ENCODE results near the gene MBD4. TPM values are rescaled to one million over a fixed set of nuclear protein-coding genes. Genes with fewer than 3 reads are reported as not detected.
"Not testable (repeated sequence)": the region's sequence is repeated elsewhere in the genome, so short reads cannot be mapped to it uniquely, and the experiment has no call there.

Gene MBD4
- total RNA-seq, 2 donors from 2014 or later: 23.0 to 32.5 TPM

DNA sequence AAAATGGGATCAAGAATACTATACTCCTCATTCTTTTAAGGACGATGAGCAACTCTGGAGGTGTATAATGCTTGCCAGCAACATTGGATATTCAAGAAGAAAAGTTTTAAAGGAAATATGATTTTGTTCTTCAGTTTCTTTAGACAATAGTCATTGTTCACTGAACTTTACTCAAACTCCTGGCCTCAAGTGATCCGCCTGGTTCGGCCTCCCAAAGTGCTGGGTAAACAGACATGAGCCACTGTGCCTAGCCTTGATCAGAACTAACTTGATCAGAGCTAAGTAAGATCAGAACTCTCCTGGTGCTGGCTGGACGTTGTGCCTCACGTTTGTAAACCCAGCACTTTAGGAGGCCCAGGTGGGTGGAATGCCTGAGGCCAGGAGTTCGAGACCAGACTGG lies 23.9 kb downstream of the MBD4 start:
- ATAC-seq (ENCODE audit: insufficient number of reproducible peaks, low FRiP score, low read depth): no peak
- TF ChIP-seq, protein P1, sequence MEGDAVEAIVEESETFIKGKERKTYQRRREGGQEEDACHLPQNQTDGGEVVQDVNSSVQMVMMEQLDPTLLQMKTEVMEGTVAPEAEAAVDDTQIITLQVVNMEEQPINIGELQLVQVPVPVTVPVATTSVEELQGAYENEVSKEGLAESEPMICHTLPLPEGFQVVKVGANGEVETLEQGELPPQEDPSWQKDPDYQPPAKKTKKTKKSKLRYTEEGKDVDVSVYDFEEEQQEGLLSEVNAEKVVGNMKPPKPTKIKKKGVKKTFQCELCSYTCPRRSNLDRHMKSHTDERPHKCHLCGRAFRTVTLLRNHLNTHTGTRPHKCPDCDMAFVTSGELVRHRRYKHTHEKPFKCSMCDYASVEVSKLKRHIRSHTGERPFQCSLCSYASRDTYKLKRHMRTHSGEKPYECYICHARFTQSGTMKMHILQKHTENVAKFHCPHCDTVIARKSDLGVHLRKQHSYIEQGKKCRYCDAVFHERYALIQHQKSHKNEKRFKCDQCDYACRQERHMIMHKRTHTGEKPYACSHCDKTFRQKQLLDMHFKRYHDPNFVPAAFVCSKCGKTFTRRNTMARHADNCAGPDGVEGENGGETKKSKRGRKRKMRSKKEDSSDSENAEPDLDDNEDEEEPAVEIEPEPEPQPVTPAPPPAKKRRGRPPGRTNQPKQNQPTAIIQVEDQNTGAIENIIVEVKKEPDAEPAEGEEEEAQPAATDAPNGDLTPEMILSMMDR (IDR thresholded peaks at IDR 0.05): no peak
- no peak overlapping the region for H3K4me3 ChIP-seq
- no peak for DNase-seq (ENCODE audit: low spot score)
- H3K36me3 ChIP-seq: no peaks in the 10 kb centered on the region
- no peaks in the 10 kb centered on the region for H3K27me3 ChIP-seq (replicated peaks; ENCODE audit: insufficient read depth)
- H3K9me3 ChIP-seq: no peaks in the 10 kb centered on the region
- no peaks in the 10 kb centered on the region for H3K4me1 ChIP-seq (ENCODE audit: control insufficient read depth in 1 of 2, low read depth in 2 of 2)
- no peak overlapping the region for H3K27ac ChIP-seq

DNA sequence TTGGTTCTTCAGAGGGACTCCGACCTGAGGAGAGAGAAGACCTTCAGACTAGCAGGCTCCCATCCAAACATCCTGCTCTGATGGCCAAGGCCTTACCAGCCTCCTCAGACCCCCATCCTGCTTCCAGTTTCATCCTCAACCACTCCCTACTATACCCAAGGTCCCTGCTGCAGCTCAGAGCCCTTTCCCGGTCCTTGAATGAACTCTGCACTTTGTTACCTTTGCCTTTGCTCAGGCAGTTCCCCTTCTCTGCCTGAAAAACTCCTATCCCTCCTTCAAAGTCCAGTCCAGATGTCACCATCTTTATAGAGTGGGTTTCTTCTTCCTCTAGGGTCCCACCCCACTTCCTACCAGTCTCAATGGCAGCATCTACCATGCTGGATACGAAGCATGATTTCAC lies 24.4 kb downstream of the MBD4 start:
- ATAC-seq (ENCODE audit: insufficient number of reproducible peaks, low FRiP score, low read depth): no peak
- TF ChIP-seq, protein P1 (IDR thresholded peaks at IDR 0.05): no peak

DNA sequence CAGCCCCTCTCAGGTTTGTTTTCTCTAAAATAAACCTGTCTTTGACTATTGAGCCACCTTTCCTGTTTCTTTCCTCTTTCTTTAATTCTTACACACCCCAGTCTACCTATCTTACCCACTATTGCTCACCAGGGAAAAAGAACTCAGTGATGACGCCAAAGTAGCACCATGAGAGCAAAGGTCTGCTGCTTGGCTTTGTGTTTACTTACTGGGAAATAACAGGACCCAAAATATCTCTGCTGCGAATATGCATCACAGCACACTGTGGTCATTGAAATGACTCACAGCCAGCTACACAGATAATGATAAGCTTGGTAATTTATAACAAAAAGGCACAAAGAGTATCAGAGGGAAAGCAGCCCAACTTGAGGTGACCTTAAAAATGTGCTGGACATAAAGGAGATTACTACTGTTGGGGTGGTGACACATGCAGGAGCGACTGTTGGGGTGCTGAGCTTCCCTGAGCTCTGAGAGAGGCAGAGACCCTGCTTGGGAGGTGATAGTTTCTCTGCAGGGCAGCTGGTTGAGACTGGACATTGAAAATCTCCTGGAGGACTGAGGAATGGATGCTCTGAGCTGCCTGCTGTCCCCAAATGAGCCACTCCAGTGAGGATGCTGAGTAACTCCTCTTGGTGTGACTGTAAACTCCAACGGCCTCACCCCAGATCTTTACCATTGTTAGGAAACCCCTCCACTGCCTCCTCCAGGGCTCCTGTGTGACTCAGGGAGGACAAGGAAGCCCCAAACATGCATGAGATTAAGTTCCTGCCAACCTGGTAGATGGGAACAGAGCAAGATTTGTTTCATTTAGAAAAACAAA lies 25.9 kb downstream of the MBD4 start:
- ATAC-seq (ENCODE audit: insufficient number of reproducible peaks, low FRiP score, low read depth) (no peak), DNase-seq (ENCODE audit: low spot score) (no peak)
- H3K27me3 ChIP-seq (replicated peaks; ENCODE audit: insufficient read depth): no peaks in the 10 kb centered on the region
- H3K9me3 ChIP-seq: no peaks in the 10 kb centered on the region
- H3K36me3 ChIP-seq: no peaks in the 10 kb centered on the region
- TF ChIP-seq, protein P1 (IDR thresholded peaks at IDR 0.05): no peak
- no peaks in the 10 kb centered on the region for H3K4me1 ChIP-seq (ENCODE audit: control insufficient read depth in 1 of 2, low read depth in 2 of 2)
- no peak overlapping the region for H3K27ac ChIP-seq
- no peak overlapping the region for H3K4me3 ChIP-seq

More for the DNA sequence above, 24.4 kb downstream of the MBD4 start:
- DNase-seq (ENCODE audit: low spot score): no peak
- Histone ChIP-seq H3K9me3 (no peaks in the 10 kb centered on the region), H3K4me3 (no peak overlapping the region), H3K27ac (no peak overlapping the region), H3K27me3 (replicated peaks; ENCODE audit: insufficient read depth) (no peaks in the 10 kb centered on the region), H3K36me3 (no peaks in the 10 kb centered on the region), H3K4me1 (ENCODE audit: control insufficient read depth in 1 of 2, low read depth in 2 of 2) (no peaks in the 10 kb centered on the region)

DNA sequence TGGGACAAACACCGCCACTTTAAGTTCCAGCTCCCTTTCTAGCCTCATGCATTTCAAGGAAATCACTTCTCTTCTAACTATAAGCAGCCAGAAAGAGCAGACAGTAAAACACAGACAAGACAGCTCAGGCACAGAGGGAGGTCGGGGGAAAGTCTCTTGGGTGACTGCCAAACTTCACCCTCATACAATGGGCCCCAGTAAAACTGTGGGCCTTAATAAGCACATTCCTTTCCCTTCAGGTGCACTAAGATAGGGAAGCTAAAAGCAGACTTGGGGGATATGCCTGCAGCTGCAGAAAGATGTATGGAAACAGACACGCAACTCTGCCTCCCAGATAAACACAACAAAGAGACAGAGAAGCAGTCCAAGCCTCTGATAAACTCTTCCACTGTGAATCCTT lies 26.5 kb downstream of the MBD4 start:
- not testable (repeated sequence) for H3K4me3 ChIP-seq; H3K9me3 ChIP-seq; H3K27ac ChIP-seq; H3K4me1 ChIP-seq (ENCODE audit: control insufficient read depth in 1 of 2, low read depth in 2 of 2); H3K27me3 ChIP-seq (replicated peaks; ENCODE audit: insufficient read depth); H3K36me3 ChIP-seq; DNase-seq (ENCODE audit: low spot score); ATAC-seq (ENCODE audit: insufficient number of reproducible peaks, low FRiP score, low read depth)

DNA sequence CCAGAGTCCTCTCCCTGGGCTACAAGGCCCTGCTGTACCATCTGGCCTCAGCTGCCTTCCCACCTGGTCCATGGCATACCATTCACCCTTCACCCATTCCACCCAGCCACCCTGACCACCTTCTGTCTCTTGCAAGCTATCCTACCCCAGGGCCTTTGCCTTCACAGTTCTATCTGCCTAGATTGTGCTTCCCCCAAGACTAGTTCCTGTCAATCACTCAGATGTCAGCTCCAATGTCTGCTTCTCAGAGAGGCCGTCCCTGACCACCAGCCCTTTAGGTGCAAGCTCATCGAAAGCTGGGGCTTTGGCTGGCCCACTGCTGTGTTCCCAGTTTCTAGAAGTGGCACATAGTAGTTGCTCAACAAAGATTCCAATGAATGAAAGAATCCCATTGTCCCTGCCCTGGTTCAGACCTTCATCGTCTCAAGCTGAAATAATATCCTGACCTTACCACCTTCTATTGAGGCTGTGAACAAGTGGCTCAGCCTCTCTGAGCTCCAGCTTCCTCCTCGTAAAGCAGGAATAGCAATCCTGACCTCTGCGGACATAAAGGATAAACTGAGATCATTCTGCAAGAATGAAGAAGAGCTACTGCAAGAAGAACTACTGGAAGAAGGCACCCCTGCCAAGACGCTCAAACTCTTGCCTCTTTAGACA lies 27.1 kb downstream of the MBD4 start:
- DNase-seq (ENCODE audit: low spot score) (no peak), ATAC-seq (ENCODE audit: insufficient number of reproducible peaks, low FRiP score, low read depth) (no peak)
- Histone ChIP-seq H3K4me3 (no peak overlapping the region), H3K9me3 (no peaks in the 10 kb centered on the region), H3K27ac (no peak overlapping the region), H3K27me3 (replicated peaks; ENCODE audit: insufficient read depth) (no peaks in the 10 kb centered on the region), H3K4me1 (ENCODE audit: control insufficient read depth in 1 of 2, low read depth in 2 of 2) (no peaks in the 10 kb centered on the region), H3K36me3 (no peaks in the 10 kb centered on the region)
- TF ChIP-seq, protein P1 (IDR thresholded peaks at IDR 0.05): no peak

Data from thoracic aorta (tissue), 2 donors.